K562 (cell line): Measurements from ENCODE around the gene BIRC6. TPM values are rescaled to one million over a fixed set of nuclear protein-coding genes. Genes with fewer than 3 reads are reported as not detected.
A peak's percentile ranks its signal among the peaks of the same experiment; 100 is the strongest.

Experiments
- BRD4 ChIP-seq: fragments of 200-600 bp; sonication (generic); IDR thresholded peaks from 2 replicates; pipeline ENCODE4 v1.6.1; 2017; ENCODE audit warnings: inconsistent platforms
- C11orf30 ChIP-seq: fragments of 450-650 bp; IDR thresholded peaks from 2 replicates; pipeline ENCODE4 v1.6.1; 2016; ENCODE audit warnings: low read depth, mild to moderate bottlenecking
- DNMT1 ChIP-seq: fragments of 450-650 bp; IDR thresholded peaks from 2 replicates; pipeline ENCODE4 v1.6.1; 2016; ENCODE audit warnings: antibody characterized with exemption, mild to moderate bottlenecking
- EGR1 ChIP-seq: fragments of 450-650 bp; conservative IDR thresholded peaks from 2 replicates; pipeline ENCODE4 v1.6.1; 2017; ENCODE audit warnings: mild to moderate bottlenecking
- EP400 ChIP-seq: fragments of 450-650 bp; IDR thresholded peaks from 2 replicates; pipeline ENCODE4 v1.6.1; 2017; ENCODE audit warnings: antibody characterized with exemption, mild to moderate bottlenecking, moderate library complexity
- EZH2 ChIP-seq: IDR thresholded peaks from 2 replicates; pipeline ENCODE4 v1.6.1; 2012; ENCODE audit warnings: low read depth, mild to moderate bottlenecking, inconsistent platforms, low read length, borderline replicate concordance
- HNRNPLL ChIP-seq: fragments of 200-400 bp; formaldehyde crosslinking; IDR thresholded peaks from 2 replicates; pipeline ENCODE4 v1.6.1; 2017; ENCODE audit warnings: low read length, low read depth, mild to moderate bottlenecking; ENCODE audit not compliant: poor library complexity, severe bottlenecking
- IRF9 ChIP-seq: fragments of 450-650 bp; IDR thresholded peaks from 2 replicates; pipeline ENCODE4 v1.6.1; 2016; ENCODE audit warnings: missing biosample characterization, missing genetic modification characterization
- MTA3 ChIP-seq: fragments of 450-650 bp; formaldehyde crosslinking; IDR thresholded peaks from 2 replicates; pipeline ENCODE4 v1.6.1; 2017; ENCODE audit warnings: mild to moderate bottlenecking, borderline replicate concordance
- POLR2G ChIP-seq: fragments of 200-400 bp; formaldehyde crosslinking; IDR thresholded peaks from 2 replicates; pipeline ENCODE4 v1.6.1; 2017; ENCODE audit warnings: low read depth, mild to moderate bottlenecking, antibody characterized with exemption, low read length, moderate library complexity
- PRPF4 ChIP-seq: fragments of 200-400 bp; formaldehyde crosslinking; IDR thresholded peaks from one replicate; pipeline ENCODE4 v1.6.1; 2017; ENCODE audit warnings: low read length, low read depth, mild to moderate bottlenecking; ENCODE audit not compliant: insufficient read depth, poor library complexity, severe bottlenecking
- SLC30A9 ChIP-seq: fragments of 250-450 bp; sonication (Bioruptor Pico); IDR thresholded peaks from 2 replicates; pipeline ENCODE4 v1.8.0; 2022; ENCODE audit warnings: mild to moderate bottlenecking, moderate library complexity
- SMARCA4 ChIP-seq: fragments of 450-650 bp; IDR thresholded peaks from 2 replicates; pipeline ENCODE4 v1.6.1; 2016
- ZBTB2 ChIP-seq: fragments of 450-650 bp; IDR thresholded peaks from 2 replicates; pipeline ENCODE4 v1.6.1; 2016; ENCODE audit warnings: antibody characterized with exemption
- ZNF217 ChIP-seq: sonication (generic); formaldehyde crosslinking; IDR thresholded peaks from 2 replicates; pipeline ENCODE4 v1.8.0; 2022; ENCODE audit warnings: mild to moderate bottlenecking, missing genetic modification reagents
- ZNF224 ChIP-seq: sonication (generic); formaldehyde crosslinking; IDR thresholded peaks from 2 replicates; pipeline ENCODE4 v1.8.0; 2022; ENCODE audit warnings: mild to moderate bottlenecking, missing genetic modification reagents
- ZNF324 ChIP-seq: fragments of 250-450 bp; sonication (Bioruptor Pico); IDR thresholded peaks from 2 replicates; pipeline ENCODE4 v1.4.0; 2020; ENCODE audit warnings: mild to moderate bottlenecking
- ZNF740 ChIP-seq, 3 experiments: fragments of 200-800 bp in 1 of 3; sonication (Bioruptor generic) in 1 of 3; sonication (generic) in 1 of 3; formaldehyde crosslinking in 1 of 3; IDR thresholded peaks; 2 replicates each; pipeline versions ENCODE4 v1.6.1 to v1.8.0; 2016 to 2022; ENCODE audit warnings: mild to moderate bottlenecking in 2 of 3, missing compliant biosample characterization in 2 of 3, missing genetic modification characterization in 2 of 3, missing genetic modification reagents in 1 of 3
- ZNF766 ChIP-seq: fragments of 200-800 bp; sonication (Bioruptor generic); conservative IDR thresholded peaks from 2 replicates; pipeline ENCODE4 v1.6.1; 2016; ENCODE audit warnings: missing genetic modification characterization, missing compliant biosample characterization
- polyA plus RNA-seq, 8 experiments: library from polyadenylated mRNA; depleted of rRNA in 4 of 8; stranded (reverse) in 5 of 8; unstranded in 3 of 8; fragments of >200 nt; fragmentation: Nextera tagmentation in 2 of 8; fragmentation: Illumina TruSeq in 1 of 8; extraction: Ambion mirVana in 2 of 8; extraction: Trizol in 1 of 8; gene quantifications; 2 replicates each; pipeline versions ENCODE4 v1.2.1 to v1.2.3, GENCODE V29; 2011 to 2014; ENCODE audit warnings: inconsistent platforms in 1 of 8, missing spikeins in 1 of 8
- total RNA-seq, 7 experiments: library from RNA; depleted of rRNA in 6 of 7; stranded (reverse); fragments of >200 nt in 6 of 7; fragmentation: Illumina TruSeq in 2 of 7; extraction: Trizol in 2 of 7; gene quantifications; 2 replicates each; pipeline versions ENCODE4 v1.2.1 to v1.2.3, GENCODE V29; 2011 to 2021; ENCODE audit warnings: low replicate concordance in 1 of 7
- TF ChIP-seq, protein P1 (sequence below): fragments of 250-450 bp; sonication (Bioruptor Pico); IDR thresholded peaks from 2 replicates; pipeline ENCODE4 v1.5.0; 2022; ENCODE audit warnings: mild to moderate bottlenecking
- TF ChIP-seq, protein P2 (sequence below): fragments of 250-450 bp; sonication (Bioruptor Pico); IDR thresholded peaks from 2 replicates; pipeline ENCODE4 v1.5.1; 2021; ENCODE audit warnings: mild to moderate bottlenecking

Gene BIRC6
- total and polyA plus RNA-seq, 9 of the 15 experiments (the other 6 are each of a cell fraction or from before 2014, with no cell fraction given) = 18.8 to 110 (median 49.8) TPM

DNA sequence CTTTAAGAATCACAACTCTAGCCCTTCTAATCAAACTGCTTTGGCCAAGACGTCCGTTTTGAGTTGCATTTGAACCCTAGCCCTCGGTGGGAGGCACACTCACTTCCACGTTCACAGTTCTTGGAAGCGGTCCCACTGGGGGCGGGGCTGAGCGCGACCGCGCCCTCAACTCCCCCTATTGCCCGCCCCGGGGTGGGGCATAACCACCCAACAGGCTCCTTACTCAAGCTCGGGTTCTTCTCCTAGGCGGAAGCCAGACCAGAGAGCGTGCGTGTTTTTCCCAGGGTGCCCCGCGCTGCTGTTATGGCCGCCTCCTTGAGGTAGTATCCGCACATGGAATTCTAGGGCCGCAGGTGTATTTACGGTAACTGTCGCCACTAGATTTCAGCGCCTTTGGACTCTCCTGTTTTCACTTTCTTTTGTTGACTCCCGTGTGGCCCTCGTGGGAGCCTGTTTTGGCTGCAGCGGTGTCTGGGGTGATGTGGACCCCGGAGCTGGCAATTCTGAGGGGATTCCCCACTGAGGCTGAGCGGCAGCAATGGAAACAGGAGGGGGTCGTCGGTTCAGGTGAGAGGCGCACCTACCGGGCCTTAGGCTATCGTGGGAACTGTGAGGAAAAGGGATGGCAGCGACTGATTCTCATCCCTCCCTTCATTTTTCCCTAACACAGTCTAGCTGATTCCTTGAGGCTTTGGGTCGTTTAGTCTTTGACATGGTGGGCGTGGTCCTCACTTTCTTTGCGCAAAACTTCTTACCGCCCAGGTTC is 271.2 kb downstream of the BIRC6 start, which contains the start of gene TTC27 (continued):
- TF ChIP-seq IRF9 (tag) (no peak), ZBTB2 (no peak), BRD4 (no peak), SMARCA4 (no peak), C11orf30 (peak; percentile 42; the same call in 1 of the 2 replicates), ZNF324 (CRISPR knock-in tag) (no peak), MTA3 (no peak; the same call in 1 of the 2 replicates), ZNF766 (CRISPR knock-in tag) (no peak), ZNF740 (CRISPR knock-in tag; IDR thresholded peaks at IDR 0.05) (no peak; the same call in 1 of the 2 replicates), ZNF740 (tag; IDR thresholded peaks at IDR 0.05) (no peak), DNMT1 (no peak), EGR1 (0 out of 2 replicates have a peak, but pooled peaks have one; percentile 17), ZNF217 (CRISPR knock-in tag) (no peak), EZH2 (no peak), SLC30A9 (CRISPR knock-in tag) (no peak), ZNF224 (CRISPR knock-in tag) (no peak), EP400 (peak; percentile 94), HNRNPLL (peak; percentile 73), POLR2G (peak; percentile 78), PRPF4 (no peak)
- TF ChIP-seq, protein P1, sequence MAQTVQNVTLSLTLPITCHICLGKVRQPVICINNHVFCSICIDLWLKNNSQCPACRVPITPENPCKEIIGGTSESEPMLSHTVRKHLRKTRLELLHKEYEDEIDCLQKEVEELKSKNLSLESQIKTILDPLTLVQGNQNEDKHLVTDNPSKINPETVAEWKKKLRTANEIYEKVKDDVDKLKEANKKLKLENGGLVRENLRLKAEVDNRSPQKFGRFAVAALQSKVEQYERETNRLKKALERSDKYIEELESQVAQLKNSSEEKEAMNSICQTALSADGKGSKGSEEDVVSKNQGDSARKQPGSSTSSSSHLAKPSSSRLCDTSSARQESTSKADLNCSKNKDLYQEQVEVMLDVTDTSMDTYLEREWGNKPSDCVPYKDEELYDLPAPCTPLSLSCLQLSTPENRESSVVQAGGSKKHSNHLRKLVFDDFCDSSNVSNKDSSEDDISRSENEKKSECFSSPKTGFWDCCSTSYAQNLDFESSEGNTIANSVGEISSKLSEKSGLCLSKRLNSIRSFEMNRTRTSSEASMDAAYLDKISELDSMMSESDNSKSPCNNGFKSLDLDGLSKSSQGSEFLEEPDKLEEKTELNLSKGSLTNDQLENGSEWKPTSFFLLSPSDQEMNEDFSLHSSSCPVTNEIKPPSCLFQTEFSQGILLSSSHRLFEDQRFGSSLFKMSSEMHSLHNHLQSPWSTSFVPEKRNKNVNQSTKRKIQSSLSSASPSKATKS (CRISPR knock-in tag) = no peak
- TF ChIP-seq, protein P2, sequence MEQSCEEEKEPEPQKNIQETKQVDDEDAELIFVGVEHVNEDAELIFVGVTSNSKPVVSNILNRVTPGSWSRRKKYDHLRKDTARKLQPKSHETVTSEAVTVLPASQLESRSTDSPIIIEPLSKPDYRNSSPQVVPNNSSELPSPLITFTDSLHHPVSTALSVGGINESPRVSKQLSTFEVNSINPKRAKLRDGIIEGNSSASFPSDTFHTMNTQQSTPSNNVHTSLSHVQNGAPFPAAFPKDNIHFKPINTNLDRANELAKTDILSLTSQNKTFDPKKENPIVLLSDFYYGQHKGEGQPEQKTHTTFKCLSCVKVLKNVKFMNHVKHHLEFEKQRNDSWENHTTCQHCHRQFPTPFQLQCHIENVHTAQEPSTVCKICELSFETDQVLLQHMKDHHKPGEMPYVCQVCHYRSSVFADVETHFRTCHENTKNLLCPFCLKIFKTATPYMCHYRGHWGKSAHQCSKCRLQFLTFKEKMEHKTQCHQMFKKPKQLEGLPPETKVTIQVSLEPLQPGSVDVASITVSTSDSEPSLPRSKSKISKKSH = no peak
